Liver (tissue), 9 donors: Measurements from ENCODE around the gene PGAP6. TPM values are rescaled to one million over a fixed set of nuclear protein-coding genes. Genes with fewer than 3 reads are reported as not detected.

Experiments used
- DNase-seq: peaks from one replicate; pipeline ENCODE4 v3.0.0-alpha.2; 2017; ENCODE audit warnings: low spot score
- H3K27ac ChIP-seq, 2 donors: one replicate each; pipeline ENCODE4 v1.7.0; 2013; ENCODE audit warnings: inconsistent platforms in 2 of 2, low read length in 2 of 2, control low read depth in 1 of 2, low read depth in 1 of 2, mild to moderate bottlenecking in 1 of 2
- H3K27me3 ChIP-seq, 4 donors: one replicate each; pipeline versions ENCODE4 v1.6.1 to v1.7.0; 2013; ENCODE audit warnings: low read length in 3 of 4, inconsistent platforms in 1 of 4, mild to moderate bottlenecking in 1 of 4, moderate library complexity in 1 of 4; ENCODE audit not compliant: control insufficient read depth in 4 of 4, insufficient read depth in 4 of 4
- H3K36me3 ChIP-seq, 4 donors: one replicate each; pipeline versions ENCODE4 v1.6.1 to v1.7.0; 2013; ENCODE audit warnings: low read length in 3 of 4, mild to moderate bottlenecking in 3 of 4, low read depth in 1 of 4, moderate library complexity in 1 of 4; ENCODE audit not compliant: control insufficient read depth in 4 of 4, insufficient read depth in 3 of 4
- H3K4me1 ChIP-seq, 4 donors: one replicate each; pipeline versions ENCODE4 v1.6.1 to v1.7.0; 2013; ENCODE audit warnings: low read length in 3 of 4, mild to moderate bottlenecking in 3 of 4, moderate library complexity in 1 of 4; ENCODE audit not compliant: control insufficient read depth in 4 of 4, insufficient read depth in 4 of 4
- H3K4me3 ChIP-seq, 3 donors: one replicate each; pipeline versions ENCODE4 v1.6.1 to v1.7.0; 2013; ENCODE audit warnings: low read length in 3 of 3, control low read depth in 1 of 3, low read depth in 1 of 3, mild to moderate bottlenecking in 1 of 3
- H3K9ac ChIP-seq, 2 donors: one replicate each; pipeline ENCODE4 v1.7.0; 2013; ENCODE audit warnings: low read length in 2 of 2, mild to moderate bottlenecking in 2 of 2, moderate library complexity in 2 of 2, control low read depth in 1 of 2, low read depth in 1 of 2
- H3K9me3 ChIP-seq, 4 donors: one replicate each; pipeline versions ENCODE4 v1.6.1 to v1.7.0; 2013; ENCODE audit warnings: low read length in 3 of 4; ENCODE audit not compliant: control insufficient read depth in 4 of 4
- CTCF ChIP-seq: fragments of 150-350 bp; IDR thresholded peaks from 2 replicates; pipeline ENCODE4 v1.5.1; 2017; ENCODE audit warnings: improper control_type of control experiment, low read depth, low read length; ENCODE audit not compliant: missing input control
- EGR1 ChIP-seq, 2 donors: IDR thresholded peaks; 2 replicates each; pipeline ENCODE4 v1.6.1; 2016 to 2018; ENCODE audit warnings: antibody characterized with exemption in 2 of 2, low read depth in 2 of 2
- FOXA1 ChIP-seq: IDR thresholded peaks from 2 replicates; pipeline ENCODE4 v1.6.1; 2016; ENCODE audit warnings: antibody characterized with exemption
- FOXA2 ChIP-seq: IDR thresholded peaks from 2 replicates; pipeline ENCODE4 v1.6.1; 2016; ENCODE audit warnings: antibody characterized with exemption
- GABPA ChIP-seq, 2 donors: IDR thresholded peaks in 1 of 2; conservative IDR thresholded peaks in 1 of 2; 2 replicates each; pipeline ENCODE4 v1.6.1; 2016; ENCODE audit warnings: antibody characterized with exemption in 2 of 2, mild to moderate bottlenecking in 1 of 2, moderate library complexity in 1 of 2
- HNF4A ChIP-seq, 2 donors: conservative IDR thresholded peaks; 2 replicates each; pipeline ENCODE4 v1.6.1; 2016; ENCODE audit warnings: antibody characterized with exemption in 2 of 2, mild to moderate bottlenecking in 2 of 2
- JUND ChIP-seq, 2 donors: IDR thresholded peaks; 2 replicates each; pipeline ENCODE4 v1.6.1; 2016; ENCODE audit warnings: antibody characterized with exemption in 2 of 2
- NR2F2 ChIP-seq: IDR thresholded peaks from 2 replicates; pipeline ENCODE4 v1.6.1; 2016; ENCODE audit warnings: antibody characterized with exemption
- RAD21 ChIP-seq, 2 donors: IDR thresholded peaks; 2 replicates each; pipeline ENCODE4 v1.6.1; 2016; ENCODE audit warnings: antibody characterized with exemption in 2 of 2, mild to moderate bottlenecking in 2 of 2
- RXRA ChIP-seq, 2 donors: IDR thresholded peaks; 2 replicates each; pipeline ENCODE4 v1.6.1; 2017 to 2018; ENCODE audit warnings: antibody characterized with exemption in 2 of 2, mild to moderate bottlenecking in 1 of 2
- YY1 ChIP-seq: IDR thresholded peaks from 2 replicates; pipeline ENCODE4 v1.6.1; 2016; ENCODE audit warnings: antibody characterized with exemption, mild to moderate bottlenecking
- WGBS: extraction: QIAGEN DNeasy Blood & Tissue Kit; methylation state at CpG from one replicate; pipeline ENCODE4 v1.1.7; 2013; 5-methylcytosine and 5-hydroxymethylcytosine counted together
- polyA plus RNA-seq, 2 donors: library from polyadenylated mRNA; stranded (reverse) in 1 of 2; unstranded in 1 of 2; fragments of 200-250 nt in 1 of 2; fragments of >200 nt in 1 of 2; fragmentation: Nextera tagmentation in 1 of 2; extraction: Ambion mirVana in 1 of 2; gene quantifications; one replicate each; pipeline versions ENCODE4 v1.2.1 to v1.2.3, GENCODE V29; 2013 to 2015
- total RNA-seq, 2 donors: library from RNA; depleted of rRNA; stranded (reverse); fragments of >200 nt; gene quantifications; one replicate each; pipeline ENCODE4 v1.2.3, GENCODE V29; 2014
- TF ChIP-seq, protein P1 (sequence below): IDR thresholded peaks from 2 replicates; pipeline ENCODE4 v1.6.1; 2016; ENCODE audit warnings: antibody characterized with exemption
- donor health status: healthy.
- donor health status: healthy.
- donor health status: healthy.
- donor health status: healthy.
- donor health status: healthy.

Gene PGAP6
- total and polyA plus RNA-seq, 4 donors = 18.9 to 50.5 (median 38.0) TPM

GRCh38 chr16:410516-411178, 28.9 kb upstream of the PGAP6 start:
- DNase-seq = no peak
- peaks cover 13 to 29% (median 14%) of the 10 kb centered on the region in 4 donors for H3K36me3 ChIP-seq
- H3K9me3 ChIP-seq = no peaks in the 10 kb centered on the region
- 94% methylated on average over 36 of the region's 36 CpGs for WGBS
- H3K9ac ChIP-seq = no peak overlapping the region
- H3K4me1 ChIP-seq = peaks cover 0 to 13% (median 6%) of the 10 kb centered on the region in 4 donors
- H3K27ac ChIP-seq = no peak overlapping the region
- no peak overlapping the region for H3K4me3 ChIP-seq
- TF ChIP-seq NR2F2 (no peak), CTCF (no peak), EGR1 (IDR thresholded peaks at IDR 0.05; ENCODE audit: low read depth in 2 of 2) (no peak), FOXA2 (no peak), RXRA (IDR thresholded peaks at IDR 0.05) (no peak), FOXA1 (no peak), RAD21 (IDR thresholded peaks at IDR 0.05) (no peak)
- H3K27me3 ChIP-seq = no peaks in the 10 kb centered on the region

GRCh38 chr16:407253-407652, 25.5 kb upstream of the PGAP6 start:
- H3K4me1 ChIP-seq = peaks cover 4 to 30% (median 17%) of the 10 kb centered on the region in 4 donors
- no peaks in the 10 kb centered on the region for H3K9me3 ChIP-seq
- TF ChIP-seq CTCF (no peak), RXRA (IDR thresholded peaks at IDR 0.05) (no peak), GABPA (IDR thresholded peaks at IDR 0.05 in 1 of 2, conservative IDR thresholded peaks at IDR 0.05 in 1 of 2) (no peak), JUND (IDR thresholded peaks at IDR 0.05) (no peak), YY1 (no peak), FOXA1 (no peak), HNF4A (conservative IDR thresholded peaks at IDR 0.05) (no peak)
- TF ChIP-seq, protein P1, sequence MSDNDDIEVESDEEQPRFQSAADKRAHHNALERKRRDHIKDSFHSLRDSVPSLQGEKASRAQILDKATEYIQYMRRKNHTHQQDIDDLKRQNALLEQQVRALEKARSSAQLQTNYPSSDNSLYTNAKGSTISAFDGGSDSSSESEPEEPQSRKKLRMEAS = no peak
- H3K27ac ChIP-seq = peak overlapping the region in 1 of 2 donors; percentile 82
- H3K27me3 ChIP-seq = no peaks in the 10 kb centered on the region
- no peak for DNase-seq
- H3K9ac ChIP-seq = no peak overlapping the region
- H3K4me3 ChIP-seq = no peak overlapping the region
- peaks cover 12 to 29% (median 14%) of the 10 kb centered on the region in 4 donors for H3K36me3 ChIP-seq
- 92% methylated on average over 16 of the region's 16 CpGs for WGBS
